ENCODE measurements around the gene ORC3.

DNA sequence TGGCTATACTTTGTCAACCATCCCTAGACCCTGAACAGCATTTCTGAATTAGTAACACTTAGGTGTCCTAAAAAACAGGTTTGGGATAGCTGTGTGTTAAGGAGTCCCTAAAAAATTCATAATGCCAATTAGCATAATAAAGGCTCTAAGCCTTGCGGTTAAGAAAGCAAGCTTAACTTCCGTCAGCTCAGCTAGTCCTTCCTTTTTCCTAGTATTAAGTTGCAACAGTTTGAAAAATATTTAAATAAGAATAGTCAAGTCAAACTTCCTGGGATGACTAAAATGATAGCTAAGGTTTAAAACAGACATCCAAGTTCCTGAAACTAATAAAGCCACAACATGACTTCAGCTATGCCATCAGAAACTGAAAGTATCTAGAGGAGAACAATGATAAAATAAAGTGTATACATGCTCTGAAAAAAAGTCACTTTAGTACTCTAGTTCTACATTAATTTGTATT, 108.6 kb downstream of the ORC3 start:
- no peak for TF ChIP-seq YY1 (IDR thresholded peaks at IDR 0.05; ENCODE audit: low read depth)
- no peak for TF ChIP-seq EP300 (IDR thresholded peaks at IDR 0.05; ENCODE audit: borderline replicate concordance)
- no peak for TF ChIP-seq EGR1 (IDR thresholded peaks at IDR 0.05)
- TF ChIP-seq CEBPB (IDR thresholded peaks at IDR 0.05): no peak
- TF ChIP-seq TAF1 (IDR thresholded peaks at IDR 0.05; ENCODE audit: low read depth): no peak
- TF ChIP-seq, protein P1, sequence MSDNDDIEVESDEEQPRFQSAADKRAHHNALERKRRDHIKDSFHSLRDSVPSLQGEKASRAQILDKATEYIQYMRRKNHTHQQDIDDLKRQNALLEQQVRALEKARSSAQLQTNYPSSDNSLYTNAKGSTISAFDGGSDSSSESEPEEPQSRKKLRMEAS (IDR thresholded peaks at IDR 0.05): no peak
- TF ChIP-seq CREB1 (IDR thresholded peaks at IDR 0.05; ENCODE audit: low read depth): no peak
- TF ChIP-seq RAD21 (IDR thresholded peaks at IDR 0.05; ENCODE audit: low read depth): no peak
